Activated CD8-positive, alpha-beta T cell treated with anti-CD3 and anti-CD28 coated beads for 36 hours (primary cell): ENCODE data around the gene LARP4. TPM values are rescaled to one million over a fixed set of nuclear protein-coding genes. Genes with fewer than 3 reads are reported as not detected.
"Not testable (repeated sequence)": the region's sequence is repeated elsewhere in the genome, so short reads cannot be mapped to it uniquely, and the experiment has no call there.

Source experiments
- ATAC-seq: fragments of 200-7000 bp; cut with Tn5 transposase; one replicate; pipeline ENCODE4 v1.10.0; 2021; ENCODE audit warnings: mild to moderate bottlenecking, moderate library complexity
- CTCF ChIA-PET: fragments of 350-600 bp; sonication (Branson Sonifier 250); formaldehyde crosslinking; loops from one replicate; lab custom pipeline; 2021; ENCODE audit warnings: antibody characterized with exemption; lab: Charles Lee
- POLR2A ChIA-PET: fragments of 350-600 bp; sonication (Branson Sonifier 250); formaldehyde crosslinking; loops from one replicate; lab custom pipeline; 2021; ENCODE audit warnings: antibody characterized with exemption; lab: Charles Lee
- DNase-seq: peaks from one replicate; pipeline ENCODE4 v3.0.0-alpha.2; 2020
- H3K27ac Mint-ChIP-seq: one replicate; pipeline ENCODE4 v1.8.0; 2021; ENCODE audit warnings: mild to moderate bottlenecking, mixed read lengths
- H3K27me3 Mint-ChIP-seq: one replicate; pipeline ENCODE4 v1.8.0; 2021; ENCODE audit warnings: mixed read lengths
- H3K36me3 Mint-ChIP-seq: one replicate; pipeline ENCODE4 v1.8.0; 2021; ENCODE audit warnings: low read depth, mixed read lengths
- H3K4me1 Mint-ChIP-seq: one replicate; pipeline ENCODE4 v1.8.0; 2021; ENCODE audit warnings: low read depth, mixed read lengths
- H3K4me3 Mint-ChIP-seq: one replicate; pipeline ENCODE4 v1.8.0; 2021; ENCODE audit warnings: mild to moderate bottlenecking, moderate library complexity, mixed read lengths
- H3K9me3 Mint-ChIP-seq: one replicate; pipeline ENCODE4 v1.8.0; 2021; ENCODE audit warnings: mixed read lengths
- CTCF ChIP-seq: fragments of 200-600 bp; IDR thresholded peaks from one replicate; pipeline ENCODE4 v1.8.0; 2022; ENCODE audit warnings: antibody characterized with exemption, mild to moderate bottlenecking
- intact Hi-C: fragments of 100-400 bp; cut with micrococcal nuclease; formaldehyde crosslinking; loops from one replicate; pipeline ENCODE4 v1.10.0; 2022
- total RNA-seq, 2 experiments: library from RNA; stranded (reverse); gene quantifications; one replicate each; pipeline ENCODE4 v1.2.3, GENCODE V29; 2021

LARP4 gene
- total RNA-seq, 2 experiments from 2014 or later = 94.1 to 95.5 TPM

GRCh38 chr12:50354908-50355307 is 45.8 kb upstream of the LARP4 start:
- Mint-ChIP-seq H3K27me3 (no peaks in the 10 kb centered on the region), H3K27ac (no peak overlapping the region), H3K4me1 (no peaks in the 10 kb centered on the region), H3K36me3 (no peaks in the 10 kb centered on the region), H3K4me3 (no peak overlapping the region), H3K9me3 (no peaks in the 10 kb centered on the region)
- intact Hi-C loops = no loop called here
- ATAC-seq (no peak), DNase-seq (no peak)
- TF ChIP-seq CTCF = no peak
- ChIA-PET POLR2A (no interaction called here), CTCF (no interaction called here)

GRCh38 chr12:50355365-50355764 is 45.3 kb upstream of the LARP4 start:
- Mint-ChIP-seq H3K27ac (no peak overlapping the region), H3K9me3 (no peaks in the 10 kb centered on the region), H3K4me3 (no peak overlapping the region), H3K4me1 (no peaks in the 10 kb centered on the region), H3K27me3 (no peaks in the 10 kb centered on the region), H3K36me3 (no peaks in the 10 kb centered on the region)
- intact Hi-C loops = no loop called here
- CTCF ChIA-PET = no interaction called here
- no peak for DNase-seq
- POLR2A ChIA-PET = no interaction called here
- ATAC-seq = no peak
- TF ChIP-seq CTCF = no peak

GRCh38 chr12:50362671-50363070 is 38.0 kb upstream of the LARP4 start:
- H3K4me3 Mint-ChIP-seq = no peak overlapping the region
- H3K4me1 Mint-ChIP-seq = no peaks in the 10 kb centered on the region
- DNase-seq (no peak), ATAC-seq (no peak)
- no peak overlapping the region for H3K27ac Mint-ChIP-seq
- no peaks in the 10 kb centered on the region for H3K9me3 Mint-ChIP-seq
- no peaks in the 10 kb centered on the region for H3K36me3 Mint-ChIP-seq
- no peaks in the 10 kb centered on the region for H3K27me3 Mint-ChIP-seq
- ChIA-PET CTCF (no interaction called here), POLR2A (interaction anchor here (1.2 kb wide), 1 partner anchor 12 kb away, joined by 3 read pairs; no protein-coding TSS in a partner anchor)
- intact Hi-C loops = no loop called here
- TF ChIP-seq CTCF = no peak

GRCh38 chr12:50363141-50363540 is 37.5 kb upstream of the LARP4 start:
- no peaks in the 10 kb centered on the region for H3K27me3 Mint-ChIP-seq
- no peaks in the 10 kb centered on the region for H3K9me3 Mint-ChIP-seq
- no peak overlapping the region for H3K27ac Mint-ChIP-seq
- ChIA-PET CTCF (no interaction called here), POLR2A (interaction anchor here (1.2 kb wide), 1 partner anchor 12 kb away, joined by 3 read pairs; no protein-coding TSS in a partner anchor)
- intact Hi-C loops = no loop called here
- H3K4me3 Mint-ChIP-seq = no peak overlapping the region
- no peaks in the 10 kb centered on the region for H3K36me3 Mint-ChIP-seq
- DNase-seq (no peak), ATAC-seq (no peak)
- TF ChIP-seq CTCF = no peak
- no peaks in the 10 kb centered on the region for H3K4me1 Mint-ChIP-seq

GRCh38 chr12:50365709-50366406 is 34.8 kb upstream of the LARP4 start:
- intact Hi-C loops = no loop called here
- ChIA-PET POLR2A (no interaction called here), CTCF (no interaction called here)
- TF ChIP-seq CTCF = no peak
- Mint-ChIP-seq H3K9me3 (no peaks in the 10 kb centered on the region), H3K27ac (no peak overlapping the region), H3K4me3 (no peak overlapping the region), H3K4me1 (no peaks in the 10 kb centered on the region), H3K36me3 (no peaks in the 10 kb centered on the region), H3K27me3 (no peaks in the 10 kb centered on the region)
- DNase-seq (no peak), ATAC-seq (no peak)

GRCh38 chr12:50370672-50371071 is 30.0 kb upstream of the LARP4 start:
- not testable (repeated sequence) for H3K36me3 Mint-ChIP-seq

More at GRCh38 chr12:50370672-50371071, 30.0 kb upstream of the LARP4 start:
- POLR2A ChIA-PET, H3K4me3 Mint-ChIP-seq, H3K27me3 Mint-ChIP-seq, ATAC-seq, intact Hi-C loops, DNase-seq, CTCF ChIA-PET, H3K4me1 Mint-ChIP-seq, H3K9me3 Mint-ChIP-seq, H3K27ac Mint-ChIP-seq: not testable (repeated sequence)
